Tibial artery (tissue), 4 donors: ENCODE measurements around the gene ZDHHC23.

Source experiments
- DNase-seq, 2 donors: peaks; one replicate each; pipeline ENCODE4 v3.0.0-alpha.2; 2019
- H3K27ac ChIP-seq, 2 donors: fragments of 200-600 bp; sonication (generic) in 1 of 2; 1 replicate in 1 of 2; 2 replicates in 1 of 2; pipeline ENCODE4 v1.5.1; 2018 to 2019; ENCODE audit warnings: mild to moderate bottlenecking in 1 of 2
- H3K27me3 ChIP-seq, 2 donors: fragments of 200-600 bp; sonication (generic) in 1 of 2; one replicate each; pipeline versions ENCODE4 v1.5.1 to v1.6.0; 2016 to 2019
- H3K36me3 ChIP-seq, 3 donors: fragments of 200-600 bp; sonication (generic) in 2 of 3; one replicate each; pipeline ENCODE4 v1.5.1; 2016 to 2019; ENCODE audit warnings: mild to moderate bottlenecking in 2 of 3
- H3K4me1 ChIP-seq, 4 donors: fragments of 200-600 bp; sonication (generic) in 2 of 4; 1 replicate in 3 of 4; 2 replicates in 1 of 4; pipeline ENCODE4 v1.5.1; 2016 to 2019
- H3K4me3 ChIP-seq, 2 donors: fragments of 200-600 bp; sonication (generic) in 1 of 2; 1 replicate in 1 of 2; 2 replicates in 1 of 2; pipeline ENCODE4 v1.5.1; 2018 to 2019; ENCODE audit warnings: mild to moderate bottlenecking in 2 of 2
- H3K9me3 ChIP-seq, 3 donors: fragments of 200-600 bp; sonication (generic) in 1 of 3; one replicate each; pipeline ENCODE4 v1.5.1; 2016 to 2019
- intact Hi-C: fragments of 100-400 bp; cut with DNase I; formaldehyde crosslinking; loops from one replicate; pipeline ENCODE4 v1.15.0; 2023; ENCODE audit warnings: low total_unique reads
- TF ChIP-seq, protein P1 (sequence below), 2 experiments: fragments of 200-600 bp in 1 of 2; fragments of 450-650 bp in 1 of 2; IDR thresholded peaks; one replicate each; pipeline ENCODE4 v1.5.1; 2017 to 2019; ENCODE audit warnings: antibody characterized with exemption in 2 of 2, mild to moderate bottlenecking in 1 of 2, moderate library complexity in 1 of 2

ZDHHC23 gene

DNA sequence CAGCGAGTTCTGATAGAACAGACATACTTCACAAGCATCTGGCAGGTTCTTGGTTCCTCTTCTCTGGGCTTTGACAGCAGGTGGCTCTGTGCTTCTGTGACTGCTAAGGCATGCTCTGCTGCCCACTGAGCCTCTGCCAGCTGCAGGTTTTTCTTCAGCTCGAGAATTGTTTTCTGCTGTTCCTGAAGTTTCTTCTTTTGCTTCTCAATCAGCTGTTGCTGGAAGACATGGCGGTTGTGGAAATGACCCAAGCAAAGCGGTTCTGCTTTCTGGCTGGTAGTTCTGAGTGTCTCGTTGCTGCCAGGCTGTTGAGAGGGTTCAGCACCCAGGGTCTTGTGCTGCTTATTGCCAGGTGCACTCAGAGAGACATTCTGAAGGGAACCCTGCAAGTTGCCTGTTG is 57.7 kb downstream of the ZDHHC23 start:
- Histone ChIP-seq H3K27me3 (no peaks in the 10 kb centered on the region), H3K27ac (no peak overlapping the region), H3K36me3 (peaks cover 16 to 42% (median 26%) of the 10 kb centered on the region in 3 donors), H3K9me3 (no peaks in the 10 kb centered on the region), H3K4me1 (no peaks in the 10 kb centered on the region), H3K4me3 (no peak overlapping the region)
- no peak for DNase-seq
- TF ChIP-seq, protein P1, sequence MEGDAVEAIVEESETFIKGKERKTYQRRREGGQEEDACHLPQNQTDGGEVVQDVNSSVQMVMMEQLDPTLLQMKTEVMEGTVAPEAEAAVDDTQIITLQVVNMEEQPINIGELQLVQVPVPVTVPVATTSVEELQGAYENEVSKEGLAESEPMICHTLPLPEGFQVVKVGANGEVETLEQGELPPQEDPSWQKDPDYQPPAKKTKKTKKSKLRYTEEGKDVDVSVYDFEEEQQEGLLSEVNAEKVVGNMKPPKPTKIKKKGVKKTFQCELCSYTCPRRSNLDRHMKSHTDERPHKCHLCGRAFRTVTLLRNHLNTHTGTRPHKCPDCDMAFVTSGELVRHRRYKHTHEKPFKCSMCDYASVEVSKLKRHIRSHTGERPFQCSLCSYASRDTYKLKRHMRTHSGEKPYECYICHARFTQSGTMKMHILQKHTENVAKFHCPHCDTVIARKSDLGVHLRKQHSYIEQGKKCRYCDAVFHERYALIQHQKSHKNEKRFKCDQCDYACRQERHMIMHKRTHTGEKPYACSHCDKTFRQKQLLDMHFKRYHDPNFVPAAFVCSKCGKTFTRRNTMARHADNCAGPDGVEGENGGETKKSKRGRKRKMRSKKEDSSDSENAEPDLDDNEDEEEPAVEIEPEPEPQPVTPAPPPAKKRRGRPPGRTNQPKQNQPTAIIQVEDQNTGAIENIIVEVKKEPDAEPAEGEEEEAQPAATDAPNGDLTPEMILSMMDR (IDR thresholded peaks at IDR 0.05): no peak
- intact Hi-C loops: no loop called here

DNA sequence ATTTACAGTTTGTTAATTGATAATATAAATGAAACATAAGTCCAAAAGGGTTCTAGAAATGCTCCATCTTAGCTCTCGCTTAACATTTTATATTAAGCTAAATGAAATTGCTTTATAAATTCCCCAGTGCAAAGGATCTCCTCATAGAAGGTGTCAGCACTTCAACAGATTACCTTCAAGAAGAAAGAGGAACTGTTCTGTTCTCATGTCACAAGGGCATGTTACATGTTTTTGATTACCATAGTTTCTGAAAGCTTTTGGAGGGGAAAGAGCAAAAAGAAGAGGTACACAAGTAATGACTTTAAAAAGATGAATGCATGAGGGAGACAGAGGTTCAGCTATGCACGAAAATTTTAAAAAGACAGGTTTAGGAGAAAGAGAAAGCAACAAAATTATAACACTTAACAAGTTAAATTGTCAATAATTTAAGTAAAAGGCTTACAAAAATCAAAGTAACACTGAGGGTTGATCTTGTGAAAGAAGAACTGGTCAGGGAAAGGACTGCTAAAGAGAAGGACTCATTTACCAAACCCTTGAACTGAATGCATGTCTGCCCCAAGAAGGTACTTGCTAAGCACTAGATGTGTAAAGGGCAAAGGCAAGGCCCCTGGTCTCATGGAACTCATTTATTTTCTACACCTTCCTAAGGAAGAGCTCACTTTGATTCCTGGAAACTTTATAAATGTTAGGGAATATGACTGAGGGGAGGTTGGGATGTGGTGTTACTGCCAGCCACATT is 63.4 kb downstream of the ZDHHC23 start:
- intact Hi-C loops: no loop called here

More for the DNA sequence above, 63.4 kb downstream of the ZDHHC23 start:
- Histone ChIP-seq H3K36me3 (peaks cover under 1 to 20% (median 3%) of the 10 kb centered on the region in 3 donors), H3K9me3 (no peaks in the 10 kb centered on the region), H3K4me3 (no peak overlapping the region), H3K27ac (no peak overlapping the region), H3K4me1 (no peaks in the 10 kb centered on the region), H3K27me3 (no peaks in the 10 kb centered on the region)
- TF ChIP-seq, protein P1 (IDR thresholded peaks at IDR 0.05): no peak
- DNase-seq: no peak
